HEK293 (cell line): Measurements from ENCODE around the gene WWOX.

Experiments
- BCL11A ChIP-seq: fragments of 450-650 bp; formaldehyde crosslinking; IDR thresholded peaks from 2 replicates; pipeline ENCODE4 v1.5.1; 2016; ENCODE audit warnings: low read depth, missing biosample characterization, missing genetic modification characterization
- HOXC10 ChIP-seq: sonication (generic); formaldehyde crosslinking; IDR thresholded peaks from 2 replicates; pipeline ENCODE4 v1.8.1; 2023; ENCODE audit warnings: mild to moderate bottlenecking, missing genetic modification reagents
- HOXD13 ChIP-seq: sonication (generic); formaldehyde crosslinking; IDR thresholded peaks from 2 replicates; pipeline ENCODE4 v1.8.0; 2022; ENCODE audit warnings: missing genetic modification reagents, borderline replicate concordance
- INSM2 ChIP-seq: fragments of 450-650 bp; formaldehyde crosslinking; IDR thresholded peaks from 2 replicates; pipeline ENCODE4 v1.5.1; 2016; ENCODE audit warnings: missing biosample characterization, missing genetic modification characterization
- OVOL3 ChIP-seq: fragments of 450-650 bp; formaldehyde crosslinking; IDR thresholded peaks from 2 replicates; pipeline ENCODE4 v1.5.1; 2016; ENCODE audit warnings: missing biosample characterization, missing genetic modification characterization
- PRDM1 ChIP-seq: fragments of 450-650 bp; formaldehyde crosslinking; IDR thresholded peaks from 2 replicates; pipeline ENCODE4; 2016; ENCODE audit warnings: missing biosample characterization, missing genetic modification characterization
- PRDM4 ChIP-seq: fragments of 450-650 bp; formaldehyde crosslinking; IDR thresholded peaks from 2 replicates; pipeline ENCODE4 v1.5.1; 2017; ENCODE audit warnings: missing biosample characterization, missing genetic modification characterization
- SETDB1 ChIP-seq: IDR thresholded peaks from one replicate; pipeline ENCODE4 v1.6.1; 2017; ENCODE audit warnings: mild to moderate bottlenecking, low read length, moderate library complexity, mixed read lengths; ENCODE audit not compliant: insufficient read length
- YY1 ChIP-seq: fragments of 450-650 bp; formaldehyde crosslinking; IDR thresholded peaks from 2 replicates; pipeline ENCODE4 v1.5.1; 2018; ENCODE audit warnings: missing biosample characterization, missing genetic modification characterization
- ZBTB10 ChIP-seq: fragments of 450-650 bp; formaldehyde crosslinking; IDR thresholded peaks from 2 replicates; pipeline ENCODE4 v1.5.1; 2016; ENCODE audit warnings: missing biosample characterization, missing genetic modification characterization
- ZBTB8A ChIP-seq: fragments of 450-650 bp; formaldehyde crosslinking; IDR thresholded peaks from 2 replicates; pipeline ENCODE4 v1.5.1; 2016; ENCODE audit warnings: missing biosample characterization, missing genetic modification characterization
- ZNF169 ChIP-seq: fragments of 450-650 bp; formaldehyde crosslinking; IDR thresholded peaks from 2 replicates; pipeline ENCODE4 v1.5.1; 2016; ENCODE audit warnings: missing biosample characterization, missing genetic modification characterization
- ZNF202 ChIP-seq: fragments of 450-650 bp; formaldehyde crosslinking; IDR thresholded peaks from 2 replicates; pipeline ENCODE4 v1.5.1; 2016; ENCODE audit warnings: missing biosample characterization, missing genetic modification characterization, borderline replicate concordance
- ZNF335 ChIP-seq: fragments of 450-650 bp; formaldehyde crosslinking; conservative IDR thresholded peaks from 2 replicates; pipeline ENCODE4 v1.5.1; 2016; ENCODE audit warnings: missing biosample characterization, missing genetic modification characterization
- ZNF391 ChIP-seq: fragments of 450-650 bp; formaldehyde crosslinking; IDR thresholded peaks from 2 replicates; pipeline ENCODE4 v1.5.1; 2016; ENCODE audit warnings: low read depth, missing biosample characterization, missing genetic modification characterization, borderline replicate concordance
- ZNF394 ChIP-seq: fragments of 450-650 bp; formaldehyde crosslinking; IDR thresholded peaks from 2 replicates; pipeline ENCODE4 v1.5.1; 2016; ENCODE audit warnings: missing biosample characterization, missing genetic modification characterization, mild to moderate bottlenecking, moderate library complexity, borderline replicate concordance
- ZNF423 ChIP-seq: fragments of 450-650 bp; formaldehyde crosslinking; IDR thresholded peaks from 2 replicates; pipeline ENCODE4 v1.5.1; 2016; ENCODE audit warnings: missing biosample characterization, missing genetic modification characterization
- ZNF426 ChIP-seq: fragments of 450-650 bp; formaldehyde crosslinking; IDR thresholded peaks from 2 replicates; pipeline ENCODE4 v1.5.1; 2017; ENCODE audit warnings: missing biosample characterization, missing genetic modification characterization, mild to moderate bottlenecking, inconsistent platforms, moderate library complexity
- ZNF518A ChIP-seq: fragments of 450-650 bp; formaldehyde crosslinking; conservative IDR thresholded peaks from 2 replicates; pipeline ENCODE4 v1.5.1; 2016; ENCODE audit warnings: low read depth, missing biosample characterization, missing genetic modification characterization
- ZNF530 ChIP-seq: fragments of 450-650 bp; formaldehyde crosslinking; IDR thresholded peaks from 2 replicates; pipeline ENCODE4 v1.5.1; 2016; ENCODE audit warnings: low read depth, missing biosample characterization, missing genetic modification characterization
- ZNF629 ChIP-seq: fragments of 450-650 bp; formaldehyde crosslinking; IDR thresholded peaks from 2 replicates; pipeline ENCODE4 v1.5.1; 2017; ENCODE audit warnings: missing biosample characterization, missing genetic modification characterization
- ZNF677 ChIP-seq: fragments of 450-650 bp; IDR thresholded peaks from 2 replicates; pipeline ENCODE4 v1.5.0; 2018; ENCODE audit warnings: missing biosample characterization, mild to moderate bottlenecking, missing genetic modification characterization, moderate library complexity
- ZNF76 ChIP-seq: fragments of 450-650 bp; formaldehyde crosslinking; IDR thresholded peaks from 2 replicates; pipeline ENCODE4; 2016; ENCODE audit warnings: low read depth, missing biosample characterization, missing genetic modification characterization, borderline replicate concordance
- ZNF792 ChIP-seq: fragments of 450-650 bp; formaldehyde crosslinking; IDR thresholded peaks from 2 replicates; pipeline ENCODE4 v1.5.1; 2016; ENCODE audit warnings: missing biosample characterization, missing genetic modification characterization

Gene WWOX

GRCh38 chr16:78524066-78524595, 424.7 kb downstream of the WWOX start (continued):
- TF ChIP-seq PRDM4 (tag by site-specific recombination) (no peak), HOXC10 (CRISPR knock-in tag) (no peak), ZNF169 (tag by site-specific recombination) (no peak), ZNF391 (no peak), ZNF629 (tag by site-specific recombination) (no peak), YY1 (tag by site-specific recombination) (no peak), ZBTB10 (tag by site-specific recombination) (no peak), ZNF76 (tag by site-specific recombination) (no peak), ZNF335 (tag by site-specific recombination) (no peak), BCL11A (no peak), ZNF423 (tag by site-specific recombination) (no peak), ZNF426 (peak; percentile 57), ZNF530 (tag by site-specific recombination) (0 out of 2 replicates have a peak, but pooled peaks have one; percentile 61), INSM2 (tag by site-specific recombination) (no peak), ZNF518A (tag by site-specific recombination) (peak; percentile 78), ZBTB8A (tag by site-specific recombination) (0 out of 2 replicates have a peak, but pooled peaks have one; percentile 46), ZNF394 (peak; percentile 77; the same call in 1 of the 2 replicates), ZNF202 (tag by site-specific recombination) (0 out of 2 replicates have a peak, but pooled peaks have one; percentile 40), SETDB1 (no peak), HOXD13 (CRISPR knock-in tag) (no peak), OVOL3 (tag by site-specific recombination) (0 out of 2 replicates have a peak, but pooled peaks have one; percentile 28), ZNF677 (tag by site-specific recombination) (no peak), ZNF792 (tag by site-specific recombination) (no peak), PRDM1 (tag by site-specific recombination) (no peak)
